A549 (cell line): Measurements from ENCODE around the gene PRKAR2B.

Experiments
- CHD2 ChIP-seq: fragments of 150-350 bp; IDR thresholded peaks from 2 replicates; pipeline ENCODE4 v1.6.1; 2014; ENCODE audit warnings: low read length; ENCODE audit not compliant: partially characterized antibody
- POLR2A ChIP-seq: IDR thresholded peaks from 2 replicates; pipeline ENCODE4 v1.6.1; 2012; ENCODE audit warnings: mild to moderate bottlenecking, low read length
- ZSCAN20 ChIP-seq: fragments of 250-450 bp; sonication (Bioruptor Pico); IDR thresholded peaks from 2 replicates; pipeline ENCODE4 v1.8.0; 2022; ENCODE audit warnings: mild to moderate bottlenecking, moderate library complexity
- TF ChIP-seq, protein P1 (sequence below): fragments of 200-600 bp; sonication (generic); IDR thresholded peaks from 2 replicates; pipeline ENCODE4 v1.6.1; 2016; ENCODE audit warnings: antibody characterized with exemption, mild to moderate bottlenecking, moderate library complexity
- TF ChIP-seq, protein P2 (sequence below): fragments of >200 bp; sonication (Bioruptor Twin); formaldehyde crosslinking; IDR thresholded peaks from 3 replicates; pipeline ENCODE4 v1.5.1; 2016
- TF ChIP-seq, protein P3 (sequence below): IDR thresholded peaks from 2 replicates; pipeline ENCODE4 v1.6.1; 2012

DNA sequence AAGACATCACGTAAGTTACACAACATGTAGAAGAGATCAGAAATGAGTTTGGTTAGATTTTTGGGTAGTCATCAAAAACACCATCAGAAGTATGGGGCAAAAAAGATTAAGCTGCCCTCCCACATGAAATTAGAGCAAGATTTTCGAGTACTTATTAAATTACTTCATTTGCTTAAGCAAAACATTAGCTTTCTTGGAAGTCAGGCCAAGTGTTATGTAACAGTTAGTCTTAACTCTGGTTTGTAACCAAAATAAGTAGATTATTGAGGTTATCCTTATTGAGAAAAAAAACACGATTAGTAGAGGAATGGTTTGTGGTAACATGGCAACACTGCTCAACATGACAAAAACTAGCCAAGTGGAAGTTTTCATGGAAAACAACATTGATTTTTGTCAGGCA, 162.2 kb downstream of the PRKAR2B start:
- TF ChIP-seq, protein P1, sequence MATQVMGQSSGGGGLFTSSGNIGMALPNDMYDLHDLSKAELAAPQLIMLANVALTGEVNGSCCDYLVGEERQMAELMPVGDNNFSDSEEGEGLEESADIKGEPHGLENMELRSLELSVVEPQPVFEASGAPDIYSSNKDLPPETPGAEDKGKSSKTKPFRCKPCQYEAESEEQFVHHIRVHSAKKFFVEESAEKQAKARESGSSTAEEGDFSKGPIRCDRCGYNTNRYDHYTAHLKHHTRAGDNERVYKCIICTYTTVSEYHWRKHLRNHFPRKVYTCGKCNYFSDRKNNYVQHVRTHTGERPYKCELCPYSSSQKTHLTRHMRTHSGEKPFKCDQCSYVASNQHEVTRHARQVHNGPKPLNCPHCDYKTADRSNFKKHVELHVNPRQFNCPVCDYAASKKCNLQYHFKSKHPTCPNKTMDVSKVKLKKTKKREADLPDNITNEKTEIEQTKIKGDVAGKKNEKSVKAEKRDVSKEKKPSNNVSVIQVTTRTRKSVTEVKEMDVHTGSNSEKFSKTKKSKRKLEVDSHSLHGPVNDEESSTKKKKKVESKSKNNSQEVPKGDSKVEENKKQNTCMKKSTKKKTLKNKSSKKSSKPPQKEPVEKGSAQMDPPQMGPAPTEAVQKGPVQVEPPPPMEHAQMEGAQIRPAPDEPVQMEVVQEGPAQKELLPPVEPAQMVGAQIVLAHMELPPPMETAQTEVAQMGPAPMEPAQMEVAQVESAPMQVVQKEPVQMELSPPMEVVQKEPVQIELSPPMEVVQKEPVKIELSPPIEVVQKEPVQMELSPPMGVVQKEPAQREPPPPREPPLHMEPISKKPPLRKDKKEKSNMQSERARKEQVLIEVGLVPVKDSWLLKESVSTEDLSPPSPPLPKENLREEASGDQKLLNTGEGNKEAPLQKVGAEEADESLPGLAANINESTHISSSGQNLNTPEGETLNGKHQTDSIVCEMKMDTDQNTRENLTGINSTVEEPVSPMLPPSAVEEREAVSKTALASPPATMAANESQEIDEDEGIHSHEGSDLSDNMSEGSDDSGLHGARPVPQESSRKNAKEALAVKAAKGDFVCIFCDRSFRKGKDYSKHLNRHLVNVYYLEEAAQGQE, result no peak
- TF ChIP-seq CHD2 (no peak), POLR2A (no peak), ZSCAN20 (CRISPR knock-in tag) (no peak)
- TF ChIP-seq, protein P2, sequence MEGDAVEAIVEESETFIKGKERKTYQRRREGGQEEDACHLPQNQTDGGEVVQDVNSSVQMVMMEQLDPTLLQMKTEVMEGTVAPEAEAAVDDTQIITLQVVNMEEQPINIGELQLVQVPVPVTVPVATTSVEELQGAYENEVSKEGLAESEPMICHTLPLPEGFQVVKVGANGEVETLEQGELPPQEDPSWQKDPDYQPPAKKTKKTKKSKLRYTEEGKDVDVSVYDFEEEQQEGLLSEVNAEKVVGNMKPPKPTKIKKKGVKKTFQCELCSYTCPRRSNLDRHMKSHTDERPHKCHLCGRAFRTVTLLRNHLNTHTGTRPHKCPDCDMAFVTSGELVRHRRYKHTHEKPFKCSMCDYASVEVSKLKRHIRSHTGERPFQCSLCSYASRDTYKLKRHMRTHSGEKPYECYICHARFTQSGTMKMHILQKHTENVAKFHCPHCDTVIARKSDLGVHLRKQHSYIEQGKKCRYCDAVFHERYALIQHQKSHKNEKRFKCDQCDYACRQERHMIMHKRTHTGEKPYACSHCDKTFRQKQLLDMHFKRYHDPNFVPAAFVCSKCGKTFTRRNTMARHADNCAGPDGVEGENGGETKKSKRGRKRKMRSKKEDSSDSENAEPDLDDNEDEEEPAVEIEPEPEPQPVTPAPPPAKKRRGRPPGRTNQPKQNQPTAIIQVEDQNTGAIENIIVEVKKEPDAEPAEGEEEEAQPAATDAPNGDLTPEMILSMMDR, result no peak
- TF ChIP-seq, protein P3, sequence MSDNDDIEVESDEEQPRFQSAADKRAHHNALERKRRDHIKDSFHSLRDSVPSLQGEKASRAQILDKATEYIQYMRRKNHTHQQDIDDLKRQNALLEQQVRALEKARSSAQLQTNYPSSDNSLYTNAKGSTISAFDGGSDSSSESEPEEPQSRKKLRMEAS, result no peak
